IMR-90 (cell line): ENCODE data around the gene PCDH1. TPM values are rescaled to one million over a fixed set of nuclear protein-coding genes. Genes with fewer than 3 reads are reported as not detected.

Source experiments
- ATAC-seq: fragments of 200-7000 bp; cut with Tn5 transposase; 2 replicates; pipeline ENCODE4 v1.9.1; 2020; ENCODE audit warnings: low read depth, mild to moderate bottlenecking, moderate library complexity
- BruUV-seq: library from RNA; stranded (reverse); fragments of 400-500 nt; replicated peaks from 2 replicates; lab custom pipeline; 2021; lab: Mats Ljungman, UMichigan
- CTCF ChIA-PET: fragments of 300-600 bp; formaldehyde crosslinking; extraction: SDS; loops from one replicate; lab custom pipeline; 2021; ENCODE audit warnings: antibody characterized with exemption; lab: Yijun Ruan, JAX
- POLR2A ChIA-PET: fragments of 300-600 bp; sonication (Branson Sonifier 250); formaldehyde crosslinking; loops from one replicate; lab custom pipeline; 2022; ENCODE audit warnings: antibody characterized with exemption; ENCODE audit not compliant: unreplicated experiment; lab: Charles Lee
- DNase-seq: peaks from one replicate; pipeline ENCODE4 v3.0.0; 2013
- H2AFZ ChIP-seq: replicated peaks from 2 replicates; pipeline ENCODE3; 2013; ENCODE audit warnings: low read length, mild to moderate bottlenecking; ENCODE audit not compliant: poor library complexity
- H2AK5ac ChIP-seq: 2 replicates; pipeline ENCODE4 v1.6.1; 2013; ENCODE audit warnings: low read depth, low read length, inconsistent platforms
- H2AK9ac ChIP-seq: replicated peaks from 2 replicates; pipeline ENCODE3; 2013; ENCODE audit warnings: mild to moderate bottlenecking, low read depth, low read length, moderate library complexity; ENCODE audit not compliant: poor library complexity
- H2BK120ac ChIP-seq: 2 replicates; pipeline ENCODE4 v1.6.1; 2013; ENCODE audit warnings: low read depth, low read length, inconsistent platforms
- H2BK15ac ChIP-seq: 3 replicates; pipeline ENCODE4 v1.6.1; 2013; ENCODE audit warnings: low read depth, low read length, inconsistent platforms
- H2BK20ac ChIP-seq: 2 replicates; pipeline ENCODE4 v1.6.1; 2013; ENCODE audit warnings: low read depth, mild to moderate bottlenecking, inconsistent platforms, low read length, moderate library complexity
- H2BK5ac ChIP-seq: 2 replicates; pipeline ENCODE4 v1.6.1; 2013; ENCODE audit warnings: mild to moderate bottlenecking, low read depth, low read length, inconsistent platforms; ENCODE audit not compliant: poor library complexity, severe bottlenecking
- H3K14ac ChIP-seq: replicated peaks from 2 replicates; pipeline ENCODE4 v1.6.1; 2013; ENCODE audit warnings: low read depth, low read length, inconsistent platforms
- H3K18ac ChIP-seq: 2 replicates; pipeline ENCODE4 v1.6.1; 2013; ENCODE audit warnings: low read depth, low read length, control low read depth
- H3K23ac ChIP-seq: 2 replicates; pipeline ENCODE4 v1.6.1; 2013; ENCODE audit warnings: low read depth, low read length, inconsistent platforms
- H3K27ac ChIP-seq: 2 replicates; pipeline ENCODE4 v1.5.1; 2013; ENCODE audit warnings: mild to moderate bottlenecking, control low read depth, low read length; ENCODE audit not compliant: insufficient read depth
- H3K27me3 ChIP-seq: 2 replicates; pipeline ENCODE4 v1.6.1; 2013; ENCODE audit warnings: low read length; ENCODE audit not compliant: control insufficient read depth, insufficient read depth
- H3K36me3 ChIP-seq: 2 replicates; pipeline ENCODE4 v1.6.1; 2013; ENCODE audit warnings: low read length, mixed read lengths; ENCODE audit not compliant: control insufficient read depth, insufficient read depth
- H3K4ac ChIP-seq: 2 replicates; pipeline ENCODE4 v1.6.1; 2013; ENCODE audit warnings: low read depth, low read length, inconsistent platforms
- H3K4me1 ChIP-seq: 2 replicates; pipeline ENCODE4 v1.6.1; 2013; ENCODE audit warnings: low read length, mixed read lengths; ENCODE audit not compliant: control insufficient read depth, insufficient read depth
- H3K4me2 ChIP-seq: 2 replicates; pipeline ENCODE4 v1.6.1; 2013; ENCODE audit warnings: low read depth, mild to moderate bottlenecking, control low read depth, low read length, moderate library complexity
- H3K4me3 ChIP-seq: 2 replicates; pipeline ENCODE4 v1.5.1; 2013; ENCODE audit warnings: low read depth, mild to moderate bottlenecking, control low read depth, low read length, moderate library complexity; ENCODE audit not compliant: insufficient read depth
- H3K56ac ChIP-seq: 2 replicates; pipeline ENCODE4 v1.6.1; 2013; ENCODE audit warnings: low read length, inconsistent platforms; ENCODE audit not compliant: insufficient read depth; ENCODE audit errors: extremely low read depth
- H3K79me1 ChIP-seq, 2 experiments: 2 replicates each; pipeline ENCODE4 v1.6.1; 2013; ENCODE audit warnings: low read length in 2 of 2, inconsistent platforms in 1 of 2, low read depth in 1 of 2
- H3K9ac ChIP-seq: 2 replicates; pipeline ENCODE4 v1.6.1; 2013; ENCODE audit warnings: low read depth, low read length, control low read depth
- H3K9me1 ChIP-seq: 2 replicates; pipeline ENCODE4 v1.6.1; 2013; ENCODE audit warnings: low read length, inconsistent platforms; ENCODE audit not compliant: insufficient read depth
- H3K9me3 ChIP-seq: 2 replicates; pipeline ENCODE4 v1.6.1; 2013; ENCODE audit warnings: low read length; ENCODE audit not compliant: control insufficient read depth, insufficient read depth
- H4K20me1 ChIP-seq: 2 replicates; pipeline ENCODE4 v1.6.1; 2013; ENCODE audit warnings: low read length, inconsistent platforms; ENCODE audit not compliant: insufficient read depth
- H4K5ac ChIP-seq: 2 replicates; pipeline ENCODE4 v1.6.1; 2013; ENCODE audit warnings: mild to moderate bottlenecking, low read depth, low read length, control low read depth
- H4K8ac ChIP-seq, 2 experiments: 2 replicates each; pipeline ENCODE4 v1.6.1; 2013; ENCODE audit warnings: low read depth in 2 of 2, low read length in 2 of 2, control low read depth in 1 of 2, inconsistent platforms in 1 of 2
- H4K91ac ChIP-seq: 2 replicates; pipeline ENCODE4 v1.6.1; 2013; ENCODE audit warnings: low read depth, low read length, inconsistent platforms; ENCODE audit not compliant: insufficient read depth
- BHLHE40 ChIP-seq: fragments of 150-350 bp; IDR thresholded peaks from 2 replicates; pipeline ENCODE4 v1.6.1; 2016; ENCODE audit warnings: mild to moderate bottlenecking, low read depth, low read length
- CEBPB ChIP-seq: IDR thresholded peaks from 2 replicates; pipeline ENCODE4 v1.6.1; 2012; ENCODE audit warnings: low read depth, low read length, improper control_type of control experiment
- FOS ChIP-seq: fragments of 150-350 bp; IDR thresholded peaks from 2 replicates; pipeline ENCODE4 v1.6.1; 2016; ENCODE audit warnings: low read depth, low read length
- MAFK ChIP-seq: IDR thresholded peaks from 2 replicates; pipeline ENCODE4 v1.6.1; 2012; ENCODE audit warnings: low read depth, low read length, improper control_type of control experiment
- MXI1 ChIP-seq: IDR thresholded peaks from 2 replicates; pipeline ENCODE4 v1.6.1; 2012; ENCODE audit warnings: low read depth, mild to moderate bottlenecking, low read length, moderate library complexity, borderline replicate concordance
- NFE2L2 ChIP-seq: fragments of 150-350 bp; IDR thresholded peaks from 2 replicates; pipeline ENCODE4 v1.6.1; 2016; ENCODE audit warnings: low read depth, mild to moderate bottlenecking, low read length
- RAD21 ChIP-seq: IDR thresholded peaks from 2 replicates; pipeline ENCODE4 v1.6.1; 2012; ENCODE audit warnings: low read length, improper control_type of control experiment
- RCOR1 ChIP-seq: IDR thresholded peaks from 2 replicates; pipeline ENCODE4 v1.6.1; 2012; ENCODE audit warnings: mild to moderate bottlenecking, low read length, improper control_type of control experiment; ENCODE audit not compliant: insufficient replicate concordance
- RFX5 ChIP-seq: IDR thresholded peaks from 2 replicates; pipeline ENCODE4 v1.8.0; 2012; ENCODE audit warnings: low read depth, mild to moderate bottlenecking, low read length, moderate library complexity
- SMC3 ChIP-seq: fragments of 150-350 bp; IDR thresholded peaks from 2 replicates; pipeline ENCODE4 v1.6.1; 2016; ENCODE audit warnings: low read depth, mild to moderate bottlenecking, antibody characterized with exemption, low read length, moderate library complexity
- WGBS, 2 experiments: methylation state at CpG; one replicate each; pipeline versions ENCODE4 v1.1.5 to v1.1.7; 2013; ENCODE audit warnings: missing lambda C conversion rate in 2 of 2; ENCODE audit not compliant: insufficient read length in 1 of 2; ENCODE audit errors: extremely low coverage in 2 of 2; 5-methylcytosine and 5-hydroxymethylcytosine counted together
- dilution Hi-C: fragments of 300-500 bp; cut with HindIII; formaldehyde crosslinking; loops from one replicate; pipeline ENCODE4 v1.14.3; 2018; ENCODE audit warnings: low sequenced_read_pairs; ENCODE audit not compliant: unreplicated experiment
- in situ Hi-C: fragments of 300-500 bp; cut with MboI; formaldehyde crosslinking; loops from 3 replicates; pipeline ENCODE4 v1.14.3; 2019; ENCODE audit warnings: low sequenced_read_pairs, inconsistent platforms, mixed read lengths
- intact Hi-C: fragments of 100-400 bp; cut with micrococcal nuclease; formaldehyde crosslinking; loops from 2 replicates; pipeline ENCODE4 v1.10.0; 2022
- polyA plus RNA-seq, 3 experiments: library from polyadenylated mRNA; depleted of rRNA; stranded (reverse); fragments of >200 nt; gene quantifications; 2 replicates each; pipeline ENCODE4 v1.2.3, GENCODE V29; 2012; ENCODE audit warnings: low replicate concordance in 1 of 3
- total RNA-seq: library from RNA; depleted of rRNA; stranded (reverse); fragments of >200 nt; gene quantifications from 2 replicates; pipeline ENCODE4 v1.2.3, GENCODE V29; 2012
- TF ChIP-seq, protein P1 (sequence below): conservative IDR thresholded peaks from 2 replicates; pipeline ENCODE4 v1.5.1; 2012; ENCODE audit warnings: mild to moderate bottlenecking, low read depth, low read length, improper control_type of control experiment
- TF ChIP-seq, protein P2 (sequence below): fragments of 150-350 bp; IDR thresholded peaks from 2 replicates; pipeline ENCODE4 v1.6.1; 2017; ENCODE audit warnings: mild to moderate bottlenecking, antibody characterized with exemption, low read length, low read depth
- TF ChIP-seq, protein P3 (sequence below): fragments of 150-350 bp; IDR thresholded peaks from 2 replicates; pipeline ENCODE4 v1.6.1; 2016; ENCODE audit warnings: low read depth, mild to moderate bottlenecking, low read length, moderate library complexity, borderline replicate concordance

PCDH1 gene
- total and polyA plus RNA-seq, 2 of the 4 experiments (the other 2 are of a cell fraction) = 0.74 to 0.90 TPM

DNA sequence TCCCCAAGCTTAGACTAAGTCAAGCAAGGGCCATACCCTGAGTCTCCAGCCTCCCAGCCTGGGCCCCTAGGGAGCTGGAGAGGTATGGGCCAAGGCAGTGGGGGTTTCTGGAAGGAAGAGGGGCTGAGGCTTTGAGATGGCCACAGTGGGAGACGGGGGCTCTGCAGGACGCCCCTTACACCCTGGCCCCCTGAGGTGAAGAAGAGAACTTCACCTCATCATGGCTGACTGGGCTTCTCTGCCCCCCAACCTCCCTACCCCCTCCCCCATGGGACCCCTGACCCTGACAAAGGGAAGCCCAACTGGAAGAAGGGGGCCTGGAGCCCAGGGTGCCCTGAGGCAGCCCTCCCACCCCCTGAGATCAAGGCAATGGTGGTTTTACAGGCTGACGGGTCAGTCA lies 25.8 kb downstream of the PCDH1 start:
- Histone ChIP-seq H4K8ac (no peak overlapping the region), H3K27ac (no peak overlapping the region), H2BK120ac (no peak overlapping the region), H2AK5ac (no peak overlapping the region), H3K9me3 (no peaks in the 10 kb centered on the region), H3K9ac (no peak overlapping the region), H2BK20ac (no peak overlapping the region), H3K4me3 (no peak overlapping the region), H3K36me3 (no peaks in the 10 kb centered on the region), H4K5ac (no peak overlapping the region), H2AFZ (no peak overlapping the region), H3K4me1 (peaks cover 4% of the 10 kb centered on the region), H3K4ac (no peak overlapping the region), H4K91ac (no peak overlapping the region), H3K14ac (no peak overlapping the region), H3K9me1 (peaks cover 8% of the 10 kb centered on the region), H2AK9ac (no peak overlapping the region), H3K18ac (no peak overlapping the region), H3K4me2 (no peak overlapping the region), H2BK15ac (no peak overlapping the region), H4K20me1 (no peaks in the 10 kb centered on the region), H2BK5ac (no peak overlapping the region), H3K56ac (no peak overlapping the region), H3K27me3 (peaks cover 11% of the 10 kb centered on the region), H3K79me1 (0 out of 4 replicates have a peak, but pooled peaks cover 0 to 3% of the 10 kb centered on the region in 2 experiments), H3K23ac (no peak overlapping the region)
- CTCF ChIA-PET = no interaction called here
- in situ Hi-C loops (no loop called here), intact Hi-C loops (no loop called here), dilution Hi-C loops (no loop called here)
- TF ChIP-seq, protein P1, sequence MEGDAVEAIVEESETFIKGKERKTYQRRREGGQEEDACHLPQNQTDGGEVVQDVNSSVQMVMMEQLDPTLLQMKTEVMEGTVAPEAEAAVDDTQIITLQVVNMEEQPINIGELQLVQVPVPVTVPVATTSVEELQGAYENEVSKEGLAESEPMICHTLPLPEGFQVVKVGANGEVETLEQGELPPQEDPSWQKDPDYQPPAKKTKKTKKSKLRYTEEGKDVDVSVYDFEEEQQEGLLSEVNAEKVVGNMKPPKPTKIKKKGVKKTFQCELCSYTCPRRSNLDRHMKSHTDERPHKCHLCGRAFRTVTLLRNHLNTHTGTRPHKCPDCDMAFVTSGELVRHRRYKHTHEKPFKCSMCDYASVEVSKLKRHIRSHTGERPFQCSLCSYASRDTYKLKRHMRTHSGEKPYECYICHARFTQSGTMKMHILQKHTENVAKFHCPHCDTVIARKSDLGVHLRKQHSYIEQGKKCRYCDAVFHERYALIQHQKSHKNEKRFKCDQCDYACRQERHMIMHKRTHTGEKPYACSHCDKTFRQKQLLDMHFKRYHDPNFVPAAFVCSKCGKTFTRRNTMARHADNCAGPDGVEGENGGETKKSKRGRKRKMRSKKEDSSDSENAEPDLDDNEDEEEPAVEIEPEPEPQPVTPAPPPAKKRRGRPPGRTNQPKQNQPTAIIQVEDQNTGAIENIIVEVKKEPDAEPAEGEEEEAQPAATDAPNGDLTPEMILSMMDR = no peak
- no peak for TF ChIP-seq RFX5
- TF ChIP-seq RCOR1 = no peak
- TF ChIP-seq MAFK = no peak
- no peak for TF ChIP-seq MXI1
- TF ChIP-seq BHLHE40 = no peak
- TF ChIP-seq SMC3 = no peak
- TF ChIP-seq NFE2L2 = no peak
- TF ChIP-seq, protein P2, sequence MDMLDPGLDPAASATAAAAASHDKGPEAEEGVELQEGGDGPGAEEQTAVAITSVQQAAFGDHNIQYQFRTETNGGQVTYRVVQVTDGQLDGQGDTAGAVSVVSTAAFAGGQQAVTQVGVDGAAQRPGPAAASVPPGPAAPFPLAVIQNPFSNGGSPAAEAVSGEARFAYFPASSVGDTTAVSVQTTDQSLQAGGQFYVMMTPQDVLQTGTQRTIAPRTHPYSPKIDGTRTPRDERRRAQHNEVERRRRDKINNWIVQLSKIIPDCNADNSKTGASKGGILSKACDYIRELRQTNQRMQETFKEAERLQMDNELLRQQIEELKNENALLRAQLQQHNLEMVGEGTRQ = no peak
- no peak for TF ChIP-seq RAD21
- TF ChIP-seq, protein P3, sequence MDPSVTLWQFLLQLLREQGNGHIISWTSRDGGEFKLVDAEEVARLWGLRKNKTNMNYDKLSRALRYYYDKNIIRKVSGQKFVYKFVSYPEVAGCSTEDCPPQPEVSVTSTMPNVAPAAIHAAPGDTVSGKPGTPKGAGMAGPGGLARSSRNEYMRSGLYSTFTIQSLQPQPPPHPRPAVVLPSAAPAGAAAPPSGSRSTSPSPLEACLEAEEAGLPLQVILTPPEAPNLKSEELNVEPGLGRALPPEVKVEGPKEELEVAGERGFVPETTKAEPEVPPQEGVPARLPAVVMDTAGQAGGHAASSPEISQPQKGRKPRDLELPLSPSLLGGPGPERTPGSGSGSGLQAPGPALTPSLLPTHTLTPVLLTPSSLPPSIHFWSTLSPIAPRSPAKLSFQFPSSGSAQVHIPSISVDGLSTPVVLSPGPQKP = no peak
- TF ChIP-seq FOS = no peak
- TF ChIP-seq CEBPB = no peak
- no peak for DNase-seq
- WGBS, 2 experiments = no CpG with 5 or more reads among the region's 3 CpGs
- no TSS peak for BruUV-seq
- POLR2A ChIA-PET = no interaction called here
- ATAC-seq = no peak
